Measurements from ENCODE around the gene MPP3.

GRCh38 chr17:43878260-43879175, 45.6 kb upstream of the MPP3 start:
- TF ChIP-seq EZH2 (IDR thresholded peaks at IDR 0.05; ENCODE audit: borderline replicate concordance, insufficient read depth, low read depth, low read length, poor library complexity, severe bottlenecking): no peak
- TF ChIP-seq, protein P1, sequence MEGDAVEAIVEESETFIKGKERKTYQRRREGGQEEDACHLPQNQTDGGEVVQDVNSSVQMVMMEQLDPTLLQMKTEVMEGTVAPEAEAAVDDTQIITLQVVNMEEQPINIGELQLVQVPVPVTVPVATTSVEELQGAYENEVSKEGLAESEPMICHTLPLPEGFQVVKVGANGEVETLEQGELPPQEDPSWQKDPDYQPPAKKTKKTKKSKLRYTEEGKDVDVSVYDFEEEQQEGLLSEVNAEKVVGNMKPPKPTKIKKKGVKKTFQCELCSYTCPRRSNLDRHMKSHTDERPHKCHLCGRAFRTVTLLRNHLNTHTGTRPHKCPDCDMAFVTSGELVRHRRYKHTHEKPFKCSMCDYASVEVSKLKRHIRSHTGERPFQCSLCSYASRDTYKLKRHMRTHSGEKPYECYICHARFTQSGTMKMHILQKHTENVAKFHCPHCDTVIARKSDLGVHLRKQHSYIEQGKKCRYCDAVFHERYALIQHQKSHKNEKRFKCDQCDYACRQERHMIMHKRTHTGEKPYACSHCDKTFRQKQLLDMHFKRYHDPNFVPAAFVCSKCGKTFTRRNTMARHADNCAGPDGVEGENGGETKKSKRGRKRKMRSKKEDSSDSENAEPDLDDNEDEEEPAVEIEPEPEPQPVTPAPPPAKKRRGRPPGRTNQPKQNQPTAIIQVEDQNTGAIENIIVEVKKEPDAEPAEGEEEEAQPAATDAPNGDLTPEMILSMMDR (IDR thresholded peaks at IDR 0.05): peak; percentile 98
